Prostate gland (tissue), 2 donors: Measurements from ENCODE around the gene APLP2. TPM values are rescaled to one million over a fixed set of nuclear protein-coding genes. Genes with fewer than 3 reads are reported as not detected.
"Not testable (repeated sequence)": the region's sequence is repeated elsewhere in the genome, so short reads cannot be mapped to it uniquely, and the experiment has no call there.

Source experiments
- DNase-seq: peaks from one replicate; pipeline ENCODE4 v3.0.0-alpha.2; 2019; ENCODE audit warnings: low spot score
- H3K27ac ChIP-seq, 2 donors: fragments of 200-600 bp; sonication (generic); 2 replicates each; pipeline ENCODE4 v1.5.1; 2017 to 2019
- H3K27me3 ChIP-seq: fragments of 200-600 bp; sonication (generic); replicated peaks from 2 replicates; pipeline ENCODE4 v1.5.1; 2019; ENCODE audit not compliant: insufficient read depth
- H3K36me3 ChIP-seq, 2 donors: fragments of 200-600 bp; sonication (generic); 1 replicate in 1 of 2; 2 replicates in 1 of 2; pipeline versions ENCODE4 v1.5.1 to v1.8.1; 2017 to 2019
- H3K4me1 ChIP-seq: fragments of 200-600 bp; sonication (generic); replicated peaks from 2 replicates; pipeline ENCODE4 v1.5.1; 2019
- H3K4me3 ChIP-seq, 2 donors: fragments of 200-600 bp; sonication (generic); 2 replicates each; pipeline ENCODE4 v1.5.1; 2017 to 2019
- H3K9me3 ChIP-seq: fragments of 200-600 bp; sonication (generic); 2 replicates; pipeline ENCODE4 v1.5.1; 2017
- POLR2A ChIP-seq: fragments of 450-650 bp; IDR thresholded peaks from one replicate; pipeline ENCODE4 v1.6.1; 2016; ENCODE audit warnings: antibody characterized with exemption, mild to moderate bottlenecking
- POLR2AphosphoS5 ChIP-seq: sonication (generic); formaldehyde crosslinking; IDR thresholded peaks from one replicate; pipeline ENCODE4 v1.6.1; 2017; ENCODE audit warnings: antibody characterized with exemption
- WGBS: methylation state at CpG from one replicate; pipeline ENCODE4 v1.1.5; 2018; 5-methylcytosine and 5-hydroxymethylcytosine counted together
- intact Hi-C: fragments of 100-400 bp; cut with DNase I; formaldehyde crosslinking; loops from one replicate; pipeline ENCODE4 v1.14.2; 2022
- total RNA-seq, 2 donors: library from RNA; depleted of rRNA; stranded (reverse); fragments of >200 nt; gene quantifications; one replicate each; pipeline ENCODE4 v1.1.0, GENCODE V29; 2016
- TF ChIP-seq, protein P1 (sequence below), 4 experiments: fragments of 200-600 bp in 2 of 4; fragments of 450-650 bp in 2 of 4; sonication (generic) in 2 of 4; IDR thresholded peaks; 1 replicate in 3 of 4; 2 replicates in 1 of 4; pipeline ENCODE4 v1.5.1; 2016 to 2019; ENCODE audit warnings: antibody characterized with exemption in 4 of 4, mild to moderate bottlenecking in 2 of 4, moderate library complexity in 2 of 4

APLP2 gene
- total RNA-seq, 2 donors from 2014 or later: 222 to 434 TPM

DNA sequence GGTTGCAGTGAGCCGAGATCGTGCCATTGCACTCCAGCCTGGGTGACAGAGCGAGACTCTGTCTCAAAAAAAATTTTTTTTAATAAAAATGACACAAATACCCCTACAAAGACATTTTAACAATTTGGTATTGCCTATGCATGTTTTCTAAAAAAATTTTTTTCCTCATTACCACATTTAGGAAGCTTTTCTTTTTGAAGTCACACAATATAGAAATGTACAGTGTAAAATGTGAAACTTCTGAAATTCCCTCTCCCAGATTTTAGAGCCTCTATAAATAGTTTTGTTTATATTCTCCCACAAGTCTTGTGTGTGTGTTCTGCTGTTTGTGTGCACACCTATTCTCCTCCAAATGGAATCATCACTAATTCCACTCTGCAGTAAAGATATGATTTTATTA, 97.5 kb downstream of the APLP2 start:
- TF ChIP-seq POLR2AphosphoS5: no peak
- no peak for DNase-seq
- H3K9me3 ChIP-seq: no peaks in the 10 kb centered on the region
- H3K36me3 ChIP-seq: no peaks in the 10 kb centered on the region
- no peak overlapping the region for H3K4me3 ChIP-seq
- no peaks in the 10 kb centered on the region for H3K27me3 ChIP-seq
- 97% methylated on average over 3 of the region's 3 CpGs for WGBS
- H3K4me1 ChIP-seq: peaks cover 3% of the 10 kb centered on the region
- no peak overlapping the region for H3K27ac ChIP-seq
- intact Hi-C loops: no loop called here

DNA sequence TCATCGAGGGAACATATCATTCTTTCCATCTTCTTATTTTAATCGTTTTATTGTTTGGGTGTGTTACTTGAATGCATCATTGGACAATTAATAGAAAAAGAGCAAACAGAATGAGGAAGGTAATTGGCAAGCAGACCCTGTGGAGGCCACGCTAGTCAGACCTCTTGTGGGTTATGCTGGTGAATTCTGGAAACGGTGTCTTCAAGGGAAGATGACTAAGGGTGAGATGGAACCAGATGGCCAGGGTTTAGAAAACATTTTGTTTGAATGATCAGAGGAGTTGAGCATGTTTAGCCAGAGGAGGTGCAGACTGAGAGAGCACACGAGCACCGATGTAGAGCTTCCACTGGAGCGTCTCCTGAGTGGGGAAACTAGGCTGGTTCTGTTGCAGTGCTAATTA, 98.4 kb downstream of the APLP2 start:
- 79% methylated on average over 7 of the region's 7 CpGs for WGBS
- no peak overlapping the region for H3K27ac ChIP-seq
- no peaks in the 10 kb centered on the region for H3K27me3 ChIP-seq
- intact Hi-C loops: no loop called here
- no peak overlapping the region for H3K4me3 ChIP-seq
- no peaks in the 10 kb centered on the region for H3K36me3 ChIP-seq
- peaks cover 3% of the 10 kb centered on the region for H3K4me1 ChIP-seq
- DNase-seq: no peak
- TF ChIP-seq, protein P1, sequence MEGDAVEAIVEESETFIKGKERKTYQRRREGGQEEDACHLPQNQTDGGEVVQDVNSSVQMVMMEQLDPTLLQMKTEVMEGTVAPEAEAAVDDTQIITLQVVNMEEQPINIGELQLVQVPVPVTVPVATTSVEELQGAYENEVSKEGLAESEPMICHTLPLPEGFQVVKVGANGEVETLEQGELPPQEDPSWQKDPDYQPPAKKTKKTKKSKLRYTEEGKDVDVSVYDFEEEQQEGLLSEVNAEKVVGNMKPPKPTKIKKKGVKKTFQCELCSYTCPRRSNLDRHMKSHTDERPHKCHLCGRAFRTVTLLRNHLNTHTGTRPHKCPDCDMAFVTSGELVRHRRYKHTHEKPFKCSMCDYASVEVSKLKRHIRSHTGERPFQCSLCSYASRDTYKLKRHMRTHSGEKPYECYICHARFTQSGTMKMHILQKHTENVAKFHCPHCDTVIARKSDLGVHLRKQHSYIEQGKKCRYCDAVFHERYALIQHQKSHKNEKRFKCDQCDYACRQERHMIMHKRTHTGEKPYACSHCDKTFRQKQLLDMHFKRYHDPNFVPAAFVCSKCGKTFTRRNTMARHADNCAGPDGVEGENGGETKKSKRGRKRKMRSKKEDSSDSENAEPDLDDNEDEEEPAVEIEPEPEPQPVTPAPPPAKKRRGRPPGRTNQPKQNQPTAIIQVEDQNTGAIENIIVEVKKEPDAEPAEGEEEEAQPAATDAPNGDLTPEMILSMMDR (IDR thresholded peaks at IDR 0.05): no peak
- no peak for TF ChIP-seq POLR2A
- no peak for TF ChIP-seq POLR2AphosphoS5
- H3K9me3 ChIP-seq: no peaks in the 10 kb centered on the region

DNA sequence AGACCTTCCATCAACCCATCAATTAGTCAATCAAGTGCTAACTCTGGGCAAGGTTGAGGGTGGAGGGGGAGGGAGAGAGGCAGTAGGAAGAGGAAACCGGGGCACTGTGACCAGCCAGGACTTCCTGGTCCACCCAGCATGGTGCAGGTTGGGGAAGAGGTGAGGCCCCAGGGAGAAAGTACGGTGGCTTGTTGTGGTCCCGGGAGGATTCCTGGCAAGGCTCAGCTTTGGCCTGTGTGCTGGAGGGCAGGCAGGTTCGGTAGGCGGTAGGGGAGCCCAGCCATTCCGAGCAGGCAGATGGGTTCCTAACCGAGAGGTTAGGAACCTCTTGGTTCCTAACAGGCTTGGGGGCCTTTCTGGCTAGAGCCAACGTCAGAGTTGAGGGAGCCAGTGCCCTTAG, 100.7 kb downstream of the APLP2 start:
- intact Hi-C loops: no loop called here
- Histone ChIP-seq H3K27me3 (no peaks in the 10 kb centered on the region), H3K27ac (no peak overlapping the region), H3K4me3 (no peak overlapping the region), H3K4me1 (peaks cover 3% of the 10 kb centered on the region), H3K36me3 (no peaks in the 10 kb centered on the region), H3K9me3 (no peaks in the 10 kb centered on the region)
- no peak for DNase-seq
- WGBS: 94% methylated on average over 8 of the region's 8 CpGs
- TF ChIP-seq POLR2AphosphoS5 (no peak), POLR2A (no peak)
- TF ChIP-seq, protein P1 (IDR thresholded peaks at IDR 0.05): no peak

DNA sequence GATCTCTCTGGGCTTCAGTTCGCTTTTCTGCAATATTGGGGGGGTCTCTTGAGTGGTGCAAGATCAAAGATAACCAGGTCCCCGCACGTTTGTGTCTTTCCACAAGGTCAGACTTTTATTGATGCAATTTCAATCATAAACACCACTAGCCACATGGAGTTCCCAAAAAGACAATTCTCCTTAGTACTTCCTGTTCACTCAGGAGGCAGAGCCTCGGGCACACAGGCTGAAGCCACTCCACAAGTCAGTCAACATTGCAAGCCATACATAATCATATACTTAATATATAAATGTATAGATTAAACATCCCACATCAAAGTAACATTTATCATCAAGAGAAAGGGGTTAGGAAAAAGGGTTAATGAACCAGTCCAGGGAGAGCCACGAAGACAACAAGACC, 101.8 kb downstream of the APLP2 start:
- H3K4me1 ChIP-seq: peaks cover 3% of the 10 kb centered on the region
- TF ChIP-seq POLR2AphosphoS5 (no peak), POLR2A (no peak)
- TF ChIP-seq, protein P1 (IDR thresholded peaks at IDR 0.05): no peak
- no peaks in the 10 kb centered on the region for H3K36me3 ChIP-seq
- DNase-seq: no peak
- H3K27me3 ChIP-seq: no peaks in the 10 kb centered on the region
- no peak overlapping the region for H3K4me3 ChIP-seq
- intact Hi-C loops: no loop called here
- WGBS: 55% methylated on average over 5 of the region's 5 CpGs
- H3K27ac ChIP-seq: no peak overlapping the region
- no peaks in the 10 kb centered on the region for H3K9me3 ChIP-seq

DNA sequence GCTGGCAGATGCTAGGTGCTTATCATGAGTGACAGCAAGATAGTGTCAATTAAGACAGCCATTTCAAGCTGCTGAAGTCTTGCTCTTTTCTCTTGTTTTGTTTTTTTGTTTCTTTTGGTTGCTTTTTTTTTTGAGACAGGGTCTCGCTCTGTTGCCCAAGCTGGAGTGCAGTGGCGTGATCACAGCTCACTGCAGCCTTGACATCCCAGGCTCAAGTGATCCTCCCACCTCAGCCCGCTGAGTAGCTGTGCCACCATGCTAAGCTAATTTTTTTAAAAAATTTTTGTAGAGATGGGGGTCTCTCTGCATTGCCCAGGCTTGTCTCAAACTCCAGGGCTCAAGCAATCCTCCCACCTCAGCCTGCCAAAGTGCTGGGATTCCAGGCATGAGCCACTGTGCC, 102.3 kb downstream of the APLP2 start:
- intact Hi-C loops, DNase-seq, H3K27me3 ChIP-seq, H3K36me3 ChIP-seq, H3K4me1 ChIP-seq, H3K9me3 ChIP-seq, H3K4me3 ChIP-seq, H3K27ac ChIP-seq: not testable (repeated sequence)
- WGBS: 94% methylated on average over 3 of the region's 3 CpGs

DNA sequence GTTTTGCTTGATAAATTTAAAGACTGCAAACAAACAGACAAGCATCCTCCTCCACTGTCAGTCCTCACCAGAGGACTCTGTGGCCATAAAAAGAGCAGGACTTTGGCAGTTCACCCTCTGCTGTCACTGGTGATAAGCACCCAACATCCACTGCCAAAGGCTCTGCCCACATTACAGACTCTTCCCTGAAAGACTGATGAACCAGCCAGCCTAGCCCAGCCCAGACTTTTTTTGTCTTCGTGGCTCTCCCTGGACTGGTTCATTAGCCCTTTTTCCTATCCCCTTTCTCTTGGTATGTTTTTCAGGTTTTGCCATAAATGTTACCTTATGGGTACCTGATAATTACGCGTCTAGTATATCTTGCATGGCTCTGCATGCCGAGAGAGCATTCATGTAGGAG, 104.9 kb downstream of the APLP2 start:
- Histone ChIP-seq H3K27me3 (no peaks in the 10 kb centered on the region), H3K27ac (no peak overlapping the region), H3K36me3 (no peaks in the 10 kb centered on the region), H3K9me3 (no peaks in the 10 kb centered on the region), H3K4me3 (no peak overlapping the region), H3K4me1 (peaks cover 5% of the 10 kb centered on the region)
- TF ChIP-seq POLR2AphosphoS5 (no peak), POLR2A (no peak)
- TF ChIP-seq, protein P1 (IDR thresholded peaks at IDR 0.05): no peak
- WGBS: 98% methylated on average over 4 of the region's 4 CpGs
- intact Hi-C loops: no loop called here
- DNase-seq: no peak
